Spinal cord (tissue), 10 donors: ENCODE results near the gene CMSS1. TPM values are rescaled to one million over a fixed set of nuclear protein-coding genes. Genes with fewer than 3 reads are reported as not detected.

Experiments
- DNase-seq, 6 donors: peaks; one replicate each; pipeline versions ENCODE4 v3.0.0 to v3.0.0-alpha.2; 2013 to 2015; ENCODE audit warnings: low spot score in 6 of 6, low read depth in 4 of 6
- H3K27ac ChIP-seq: one replicate; pipeline ENCODE4 v1.5.1; 2013; ENCODE audit warnings: low read depth, low read length, control low read depth
- H3K27me3 ChIP-seq: one replicate; pipeline ENCODE4 v1.6.1; 2013; ENCODE audit warnings: low read length; ENCODE audit not compliant: control insufficient read depth, insufficient read depth
- H3K36me3 ChIP-seq: one replicate; pipeline ENCODE4 v1.6.1; 2013; ENCODE audit warnings: low read length; ENCODE audit not compliant: control insufficient read depth, insufficient read depth
- H3K4me1 ChIP-seq: one replicate; pipeline ENCODE4 v1.6.1; 2013; ENCODE audit warnings: low read length; ENCODE audit not compliant: control insufficient read depth, insufficient read depth
- H3K4me3 ChIP-seq: one replicate; pipeline ENCODE4 v1.5.1; 2013; ENCODE audit warnings: low read depth, low read length, control low read depth
- H3K9me3 ChIP-seq: one replicate; pipeline ENCODE4 v1.6.1; 2013; ENCODE audit warnings: low read length; ENCODE audit not compliant: control insufficient read depth, insufficient read depth
- WGBS: methylation state at CpG from one replicate; pipeline ENCODE4 v1.1.5; 2013; ENCODE audit warnings: missing lambda C conversion rate; ENCODE audit not compliant: insufficient coverage; 5-methylcytosine and 5-hydroxymethylcytosine counted together
- polyA plus RNA-seq, 2 donors: library from polyadenylated mRNA; unstranded; fragments of 120-200 nt; gene quantifications; one replicate each; pipeline ENCODE4 v1.2.1, GENCODE V29; 2013; ENCODE audit not compliant: insufficient read length in 2 of 2
- total RNA-seq, 2 donors: library from RNA; depleted of rRNA in 1 of 2; stranded (reverse); fragments of 120-200 nt in 1 of 2; fragments of >200 nt in 1 of 2; gene quantifications; one replicate each; pipeline versions ENCODE4 v1.2.3 to v1.2.4, GENCODE V29; 2013 to 2014
- donor health status: healthy.

Gene CMSS1
- total and polyA plus RNA-seq, 4 donors, result 19.9 to 50.4 (median 36.3) TPM

GRCh38 chr3:100108464-100109079 lies 290.9 kb downstream of the CMSS1 start:
- no peak overlapping the region for H3K4me3 ChIP-seq
- H3K9me3 ChIP-seq, result no peaks in the 10 kb centered on the region
- no peak for DNase-seq
- no peaks in the 10 kb centered on the region for H3K36me3 ChIP-seq
- H3K4me1 ChIP-seq, result no peaks in the 10 kb centered on the region
- no peaks in the 10 kb centered on the region for H3K27me3 ChIP-seq
- H3K27ac ChIP-seq, result no peak overlapping the region
- no CpG with 5 or more reads among the region's 7 CpGs for WGBS

DNA sequence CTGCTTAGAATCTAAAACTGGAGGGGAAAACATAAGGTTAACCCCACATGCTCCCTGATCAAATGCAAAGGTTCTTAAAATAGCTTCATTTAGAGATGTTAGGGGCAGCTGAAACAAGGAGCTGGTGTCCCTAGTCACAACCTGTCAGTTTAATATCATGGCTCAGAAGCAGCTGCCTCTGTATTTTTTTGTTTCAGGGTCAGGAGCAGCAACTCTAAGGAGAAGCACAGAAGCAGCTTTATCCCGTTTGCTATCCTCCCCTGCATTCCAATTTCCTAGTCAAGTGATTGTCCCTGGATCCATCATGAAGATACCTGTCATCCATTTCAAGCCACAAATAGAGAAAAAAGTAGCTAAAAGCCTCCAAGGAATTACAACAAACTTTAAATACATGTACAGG lies 292.5 kb downstream of the CMSS1 start:
- Histone ChIP-seq H3K27ac (no peak overlapping the region), H3K9me3 (no peaks in the 10 kb centered on the region), H3K4me3 (no peak overlapping the region), H3K4me1 (no peaks in the 10 kb centered on the region), H3K36me3 (no peaks in the 10 kb centered on the region), H3K27me3 (no peaks in the 10 kb centered on the region)
- WGBS, result no CpG with 5 or more reads among the region's 1 CpG
- DNase-seq, result no peak

DNA sequence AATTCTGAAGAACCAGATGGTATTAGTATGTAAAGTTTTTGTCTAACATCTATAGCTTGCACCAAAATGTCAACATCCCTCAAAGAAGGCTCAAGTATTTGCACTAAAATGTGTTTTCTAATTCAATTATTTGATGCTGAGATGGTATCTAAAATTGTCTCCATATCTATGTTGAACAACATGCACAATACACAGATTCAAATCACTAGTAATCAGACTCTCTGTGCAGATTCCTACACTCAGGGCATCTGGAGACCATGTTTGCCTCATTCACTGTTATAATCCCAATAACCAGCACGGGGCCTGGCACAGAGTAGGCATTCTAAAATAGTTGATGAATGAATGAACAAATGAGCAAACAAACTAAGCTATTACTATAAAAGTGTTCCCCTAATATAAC lies 294.1 kb downstream of the CMSS1 start:
- H3K36me3 ChIP-seq, result no peaks in the 10 kb centered on the region
- no CpG with 5 or more reads among the region's 1 CpG for WGBS
- H3K27ac ChIP-seq, result no peak overlapping the region
- no peaks in the 10 kb centered on the region for H3K4me1 ChIP-seq
- no peak for DNase-seq
- no peak overlapping the region for H3K4me3 ChIP-seq
- H3K9me3 ChIP-seq, result no peaks in the 10 kb centered on the region
- no peaks in the 10 kb centered on the region for H3K27me3 ChIP-seq

- no peaks in the 10 kb centered on the region for H3K9me3 ChIP-seq
- WGBS, result 92% methylated on average over 5 of the region's 7 CpGs
- no peaks in the 10 kb centered on the region for H3K4me1 ChIP-seq
- H3K4me3 ChIP-seq, result no peak overlapping the region
- DNase-seq, result no peak
- H3K27me3 ChIP-seq, result no peaks in the 10 kb centered on the region
- H3K27ac ChIP-seq, result no peak overlapping the region
- no peaks in the 10 kb centered on the region for H3K36me3 ChIP-seq
These were observed 296.2 kb downstream of the CMSS1 start for GRCh38 chr3:100113723-100114412.

DNA sequence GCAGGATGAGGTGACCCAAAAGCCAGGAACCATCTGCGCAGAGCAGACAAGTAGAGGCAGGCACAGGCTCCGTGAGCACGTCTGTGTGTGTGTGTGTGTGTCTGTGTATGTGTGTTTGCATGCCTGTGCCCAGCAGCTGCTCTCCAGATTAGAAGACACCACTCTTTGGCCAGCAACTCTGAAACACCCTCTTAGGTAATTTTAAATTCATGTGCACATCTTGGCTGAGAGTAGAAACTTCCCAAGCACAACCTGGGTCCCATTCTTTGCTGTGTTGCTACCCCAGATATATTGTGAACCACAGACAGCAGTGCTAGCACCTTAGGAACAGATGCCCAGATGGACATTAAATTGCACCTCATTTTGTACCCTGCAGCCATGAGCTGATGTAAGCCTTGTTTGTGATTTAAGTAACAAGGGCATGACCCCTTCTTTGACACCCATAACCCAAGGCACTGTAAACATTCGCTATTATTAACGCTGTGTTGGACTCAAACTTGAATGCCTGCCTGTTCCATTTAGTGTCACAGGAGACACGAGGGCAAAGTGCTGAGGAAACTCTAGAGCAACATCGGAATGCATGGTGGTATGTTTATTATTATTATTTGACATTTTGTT lies 296.9 kb downstream of the CMSS1 start, which contains the start of gene FILIP1L:
FILIP1L (minus strand) TSS at position 89 of the 618 bp plus-strand sequence.
- Histone ChIP-seq H3K4me1 (no peaks in the 10 kb centered on the region), H3K9me3 (no peaks in the 10 kb centered on the region), H3K36me3 (no peaks in the 10 kb centered on the region), H3K27me3 (no peaks in the 10 kb centered on the region), H3K27ac (no peak within 1 kb of the TSS), H3K4me3 (no peak within 1 kb of the TSS)
- 97% methylated on average over 5 of the region's 7 CpGs for WGBS
- DNase-seq, result no peak

DNA sequence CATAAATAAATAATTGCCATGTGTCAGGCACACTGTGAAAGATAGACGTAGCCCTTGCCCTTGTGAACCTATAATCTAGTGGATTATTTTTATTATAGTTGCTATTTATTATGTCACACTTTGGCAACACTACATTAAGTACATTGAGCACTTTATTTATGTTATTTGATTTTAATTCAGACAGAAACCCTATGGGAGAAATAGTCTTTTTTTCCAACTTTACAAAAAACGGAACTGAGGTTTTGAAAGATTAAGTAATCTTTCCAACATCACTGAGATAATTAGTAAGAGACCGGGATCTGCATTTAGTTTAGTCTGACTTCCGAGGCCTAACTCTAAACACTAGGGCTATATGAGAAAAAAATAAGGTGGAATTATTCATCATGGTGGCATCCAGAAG lies 299.4 kb downstream of the CMSS1 start:
- no CpG with 5 or more reads among the region's 4 CpGs for WGBS

DNA sequence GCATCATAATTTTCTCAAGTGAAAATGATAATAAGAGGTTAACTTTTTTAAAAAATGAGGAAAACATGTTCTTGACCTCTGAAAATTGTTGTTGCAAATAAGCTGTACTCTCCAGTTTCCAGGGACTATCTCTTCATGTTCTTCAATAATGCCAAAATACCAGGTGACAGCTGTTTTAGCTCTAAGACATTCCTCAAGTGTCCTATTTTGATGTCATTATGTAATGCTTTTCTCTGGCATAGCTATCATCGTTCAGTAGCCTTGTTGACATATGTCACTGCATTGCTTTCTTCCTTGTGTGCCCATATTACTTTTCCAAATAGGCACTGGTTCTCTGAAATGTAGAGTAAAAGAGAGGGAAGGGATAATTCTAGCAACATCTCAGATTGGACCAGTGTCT lies 302.4 kb downstream of the CMSS1 start:
- no CpG with 5 or more reads among the region's 1 CpG for WGBS
- no peaks in the 10 kb centered on the region for H3K9me3 ChIP-seq
- no peaks in the 10 kb centered on the region for H3K4me1 ChIP-seq
- H3K4me3 ChIP-seq, result no peak overlapping the region
- H3K27ac ChIP-seq, result no peak overlapping the region
- H3K27me3 ChIP-seq, result no peaks in the 10 kb centered on the region
- no peak for DNase-seq
- H3K36me3 ChIP-seq, result no peaks in the 10 kb centered on the region

More for the DNA sequence above, 299.4 kb downstream of the CMSS1 start:
- H3K4me1 ChIP-seq, result no peaks in the 10 kb centered on the region
- H3K27me3 ChIP-seq, result no peaks in the 10 kb centered on the region
- H3K27ac ChIP-seq, result no peak overlapping the region
- no peak for DNase-seq
- no peaks in the 10 kb centered on the region for H3K9me3 ChIP-seq
- H3K36me3 ChIP-seq, result no peaks in the 10 kb centered on the region
- H3K4me3 ChIP-seq, result no peak overlapping the region

GRCh38 chr3:100120693-100121092 lies 303.0 kb downstream of the CMSS1 start:
- 96% methylated on average over 5 of the region's 5 CpGs for WGBS
- Histone ChIP-seq H3K36me3 (no peaks in the 10 kb centered on the region), H3K27ac (no peak overlapping the region), H3K4me1 (no peaks in the 10 kb centered on the region), H3K9me3 (no peaks in the 10 kb centered on the region), H3K4me3 (no peak overlapping the region), H3K27me3 (no peaks in the 10 kb centered on the region)
- DNase-seq, result no peak

DNA sequence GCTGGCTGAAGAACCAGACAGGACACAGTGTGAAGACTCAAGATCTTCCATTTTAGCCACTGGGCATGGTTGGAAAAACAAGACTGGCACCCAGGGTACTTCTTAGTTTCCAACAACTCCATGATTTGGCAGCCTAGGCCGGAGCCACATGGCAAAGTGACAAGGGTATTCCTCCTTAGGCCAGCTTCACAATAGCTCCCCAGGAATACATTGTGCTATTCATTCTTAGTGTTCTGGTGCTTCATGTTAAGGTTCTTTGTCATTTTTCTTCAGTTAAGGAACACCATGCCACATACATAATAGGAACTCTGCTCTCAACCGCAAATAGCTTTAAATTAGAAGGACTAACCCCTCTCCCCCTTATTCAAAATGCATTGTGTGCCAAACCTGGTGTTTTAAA lies 304.7 kb downstream of the CMSS1 start:
- peak in 1 of 6 donors; percentile 34 for DNase-seq
- no peaks in the 10 kb centered on the region for H3K4me1 ChIP-seq
- H3K27ac ChIP-seq, result no peak overlapping the region
- H3K27me3 ChIP-seq, result no peaks in the 10 kb centered on the region
- H3K4me3 ChIP-seq, result no peak overlapping the region
- no peaks in the 10 kb centered on the region for H3K36me3 ChIP-seq
- 43% methylated on average over 1 of the region's 2 CpGs for WGBS
- no peaks in the 10 kb centered on the region for H3K9me3 ChIP-seq

DNA sequence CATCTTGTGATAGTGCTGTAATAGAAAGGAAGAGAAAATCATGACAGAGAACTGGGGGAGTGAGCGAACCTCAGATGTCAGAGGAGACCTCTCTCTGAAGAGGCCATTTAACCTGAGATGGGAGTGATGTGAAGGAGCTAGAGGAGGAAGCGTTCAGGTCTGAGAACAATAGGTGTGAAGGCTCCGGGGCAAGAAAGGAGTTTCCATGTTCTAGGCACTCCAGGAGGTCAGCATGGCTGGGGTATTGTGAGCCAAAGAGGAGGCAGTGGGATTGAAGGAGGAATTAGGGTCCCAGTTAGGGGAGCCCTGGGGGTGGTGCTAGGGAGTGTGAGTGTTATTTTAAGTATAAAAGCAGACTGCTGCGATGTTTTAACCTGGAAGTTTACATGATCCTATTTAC lies 305.4 kb downstream of the CMSS1 start:
- H3K27me3 ChIP-seq, result no peaks in the 10 kb centered on the region
- 72% methylated on average over 4 of the region's 4 CpGs for WGBS
- no peak for DNase-seq
- no peak overlapping the region for H3K4me3 ChIP-seq
- no peaks in the 10 kb centered on the region for H3K36me3 ChIP-seq
- H3K4me1 ChIP-seq, result no peaks in the 10 kb centered on the region
- H3K27ac ChIP-seq, result no peak overlapping the region
- H3K9me3 ChIP-seq, result no peaks in the 10 kb centered on the region
